ENCODE data around the gene KIF1B.

The KIF1B gene

GRCh38 chr1:10428984-10429383 lies 218.6 kb downstream of the KIF1B start:
- no peak for DNase-seq

- DNase-seq, result no peak
Observed at GRCh38 chr1:10429868-10430215, 219.5 kb downstream of the KIF1B start.

GRCh38 chr1:10430216-10431069 lies 220.1 kb downstream of the KIF1B start, which contains the start of gene CENPS:
Gene CENPS (plus strand): TSS chr1:10430433. CDS start chr1:10430518, 85 bp downstream.
- DNase-seq, result peak; percentile 78 to 83

Data from Kasumi-1 (cell line).